GM18868 (cell line): ENCODE results near the gene EXOC4.
"Not testable (repeated sequence)": the region's sequence is repeated elsewhere in the genome, so short reads cannot be mapped to it uniquely, and the experiment has no call there.

Experiments used
- ATAC-seq: cut with Tn5 transposase; IDR thresholded peaks from one replicate; pipeline ENCODE4 v1.9.1; 2021; ENCODE audit warnings: mild to moderate bottlenecking, moderate library complexity; ENCODE audit not compliant: unreplicated experiment

EXOC4 gene

DNA sequence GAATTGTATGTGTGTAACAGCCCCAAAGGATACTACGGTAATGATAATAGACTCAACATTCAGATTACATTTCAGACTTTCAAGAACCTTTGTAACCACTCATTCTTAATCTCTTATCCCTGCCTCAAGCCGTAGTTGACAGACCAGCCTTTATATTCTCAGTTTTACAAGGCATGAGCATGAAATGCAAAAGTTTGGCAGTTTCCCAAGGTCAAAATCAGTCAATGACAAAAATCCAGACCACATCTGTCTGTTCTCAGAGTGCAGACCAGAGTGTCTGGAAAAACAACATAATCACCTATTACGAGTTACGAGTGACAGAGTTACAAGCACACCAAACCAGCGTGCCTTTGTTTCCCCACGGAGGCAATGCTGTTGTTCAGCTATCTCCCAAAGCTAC is 695.7 kb downstream of the EXOC4 start:
- no peak for ATAC-seq

DNA sequence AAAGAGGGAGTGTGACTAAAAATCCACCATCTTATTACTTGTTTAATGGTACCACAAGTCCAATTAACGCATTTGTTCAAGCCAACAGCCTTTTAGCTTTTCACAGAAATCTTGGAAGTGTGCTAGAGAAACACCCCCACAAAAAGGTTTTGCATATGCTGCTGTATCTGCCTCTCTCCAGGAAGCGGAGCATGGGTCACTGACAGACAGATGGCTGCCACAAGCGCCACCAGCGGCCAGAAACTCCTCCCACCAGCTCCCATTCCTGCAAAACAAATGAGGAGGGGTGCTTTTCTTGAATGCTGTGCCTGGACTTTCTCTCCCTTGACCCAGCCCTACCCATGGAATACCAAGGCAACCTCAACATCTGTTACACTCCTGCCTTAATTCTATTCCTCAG is 698.0 kb downstream of the EXOC4 start:
- no peak for ATAC-seq

DNA sequence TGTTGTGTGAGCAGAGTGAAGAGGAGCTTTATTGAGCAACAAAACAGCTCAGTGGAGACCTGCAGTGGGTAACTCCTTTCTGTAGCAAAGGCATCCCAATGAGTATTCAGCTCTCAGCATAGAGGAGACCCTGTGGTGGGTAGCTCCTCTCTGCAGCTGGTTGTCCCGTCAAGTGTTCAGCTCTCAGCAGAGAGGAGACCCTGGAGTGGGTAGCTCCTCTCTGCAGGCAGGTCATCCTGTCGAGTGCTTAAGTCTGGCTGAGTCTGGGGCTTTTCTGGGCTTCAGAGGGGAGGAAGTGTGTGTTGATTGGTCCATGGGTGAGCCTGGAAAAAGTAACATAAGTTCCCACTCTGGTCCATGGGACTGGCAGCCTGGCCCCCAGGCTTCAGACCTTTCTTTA is 702.3 kb downstream of the EXOC4 start:
- no peak for ATAC-seq

DNA sequence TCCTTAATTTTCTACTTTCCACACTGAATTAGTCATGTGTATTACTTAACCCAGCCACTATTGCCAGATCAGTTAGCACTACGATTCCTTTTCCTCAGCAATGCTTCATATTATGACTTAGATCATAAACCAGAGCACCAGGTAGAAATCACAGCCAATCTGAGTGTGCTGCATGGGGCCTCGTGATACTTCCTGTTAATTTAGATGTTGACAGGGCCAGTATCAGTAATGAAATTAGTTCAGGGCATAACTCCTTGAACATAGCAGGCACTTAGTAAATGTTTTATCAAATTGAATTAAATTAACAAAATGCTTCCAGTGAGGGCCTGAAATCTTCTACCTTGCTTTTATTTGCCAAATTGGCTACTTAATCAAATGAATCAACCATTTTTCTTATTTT is 705.0 kb downstream of the EXOC4 start:
- no peak for ATAC-seq

DNA sequence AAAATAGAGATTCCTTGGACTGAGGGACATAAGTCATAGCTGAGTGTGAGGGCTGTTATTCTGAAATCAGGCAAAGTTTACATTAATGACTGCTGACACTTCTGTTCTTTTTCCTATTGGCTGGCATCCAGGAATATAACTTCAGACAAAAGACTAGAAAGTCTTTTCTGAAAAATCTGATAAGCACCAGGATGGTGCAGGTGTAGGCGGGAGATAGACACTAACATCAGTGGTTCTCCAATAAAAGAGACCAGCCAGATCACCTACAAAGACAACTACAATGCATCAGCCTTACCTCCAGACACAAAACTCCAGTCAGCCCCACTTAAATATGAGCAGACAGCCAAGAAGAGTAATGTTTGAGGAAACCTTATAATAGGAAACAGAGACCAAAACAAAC is 705.9 kb downstream of the EXOC4 start:
- ATAC-seq, result no peak

DNA sequence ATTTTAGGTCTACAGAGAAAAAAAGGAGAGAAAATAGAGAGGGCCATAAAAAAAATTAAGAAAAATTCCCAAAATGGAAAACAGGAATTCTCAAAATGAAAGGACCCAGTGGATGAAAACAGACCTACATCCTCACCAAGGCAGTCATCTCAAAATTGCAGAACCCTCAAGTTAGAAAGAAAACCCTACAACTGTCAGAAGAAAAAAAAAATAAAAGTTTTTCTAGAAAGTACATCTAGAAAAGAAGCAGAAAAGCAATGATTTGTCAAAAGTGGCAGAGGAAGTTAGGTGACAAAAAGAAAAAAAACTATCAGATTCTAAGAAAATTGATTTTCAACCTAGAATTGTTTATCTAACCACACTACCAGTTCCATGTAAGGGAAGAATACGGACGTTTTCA is 706.6 kb downstream of the EXOC4 start:
- no peak for ATAC-seq

DNA sequence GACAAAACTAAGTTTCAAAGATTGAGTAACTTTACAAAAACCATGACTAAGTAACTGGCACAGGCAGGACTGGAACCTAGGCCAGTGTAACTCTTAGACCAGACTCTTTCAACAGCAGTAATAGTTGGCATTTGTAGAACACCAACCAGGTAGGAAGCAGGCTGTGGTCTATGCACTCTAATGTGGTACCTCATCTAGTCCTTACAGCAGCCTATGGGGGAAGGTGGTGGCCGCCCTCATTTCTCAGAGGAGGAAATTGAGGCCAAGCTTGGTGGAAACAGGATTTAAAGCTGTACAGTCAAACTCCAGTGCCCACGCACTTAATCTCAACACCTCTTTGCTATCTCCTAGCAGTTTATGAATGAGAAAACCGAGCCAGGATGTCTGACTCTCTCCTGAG is 708.8 kb downstream of the EXOC4 start:
- ATAC-seq, result no peak

DNA sequence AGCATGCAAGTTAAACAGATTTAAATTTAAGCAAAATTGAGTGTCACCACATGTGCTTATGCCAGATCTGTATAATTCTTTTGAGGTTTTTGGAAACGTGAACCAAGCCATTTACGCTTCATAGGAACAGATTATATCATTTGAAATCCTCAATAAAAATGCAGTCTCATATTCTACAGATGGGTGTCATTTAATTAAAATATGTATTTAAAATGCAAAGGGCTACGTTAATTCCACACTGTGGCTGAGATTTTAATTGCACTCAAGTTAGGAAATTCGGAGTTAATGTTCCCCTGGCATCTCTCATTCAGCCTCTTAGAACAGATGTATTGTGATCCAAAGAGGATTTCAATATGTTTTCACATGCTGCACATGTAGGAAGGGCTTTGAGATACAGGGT is 709.8 kb downstream of the EXOC4 start:
- no peak for ATAC-seq

DNA sequence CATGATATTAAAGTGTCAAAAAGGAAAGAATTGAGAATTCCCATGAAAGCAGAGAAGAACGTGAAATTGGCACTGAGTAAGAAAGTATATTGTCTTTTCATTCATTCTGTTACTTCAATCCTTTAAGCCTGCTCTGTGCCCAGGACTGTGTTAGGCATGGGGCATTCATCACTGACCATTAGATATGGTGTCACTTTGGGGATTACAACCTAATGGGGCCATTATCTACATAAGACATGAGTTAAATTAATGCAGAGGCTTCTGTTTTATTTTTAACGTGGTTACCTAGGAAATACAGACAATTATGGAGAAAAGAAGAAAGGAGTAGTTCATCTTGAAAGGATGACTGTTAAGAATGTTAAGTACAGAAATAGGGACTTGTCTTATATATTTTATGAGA is 710.8 kb downstream of the EXOC4 start:
- ATAC-seq, result no peak

DNA sequence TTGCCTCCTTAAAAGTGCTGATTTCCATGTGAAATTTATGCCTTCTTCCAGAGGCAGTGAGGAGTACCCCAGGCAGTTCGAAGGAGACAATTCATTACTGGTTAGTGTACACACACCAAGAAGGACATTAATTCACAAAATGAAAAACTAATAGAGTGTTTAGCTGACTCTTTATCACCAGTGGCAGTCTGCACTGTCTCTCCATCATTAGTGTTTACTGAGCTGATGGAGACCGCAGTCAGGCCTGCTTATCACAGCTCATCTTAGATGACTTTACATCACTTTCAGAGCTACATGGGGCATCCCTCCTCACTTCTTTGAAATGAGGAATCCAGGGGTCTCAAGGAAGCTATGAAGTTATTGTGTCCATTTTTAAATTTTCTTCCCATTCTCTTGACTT is 718.7 kb downstream of the EXOC4 start:
- no peak for ATAC-seq

DNA sequence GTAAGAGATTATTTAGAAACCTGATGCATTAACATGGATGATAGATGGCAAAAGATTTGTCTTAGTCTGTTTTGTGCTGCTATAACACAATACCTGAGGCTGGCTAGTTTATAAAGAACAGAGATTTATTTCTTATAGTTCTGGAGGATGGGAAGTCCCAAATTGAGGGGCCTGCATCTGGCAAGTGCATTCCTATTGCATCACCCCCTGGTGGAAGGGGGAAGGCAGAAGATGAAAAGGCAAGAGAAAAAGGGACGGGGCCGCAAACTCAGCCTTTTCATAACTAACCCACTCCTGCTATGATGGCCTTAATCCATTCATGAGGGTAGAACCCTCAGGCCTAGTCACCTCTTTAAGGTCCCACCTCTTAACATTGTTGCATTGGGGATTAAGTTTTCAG is 720.8 kb downstream of the EXOC4 start:
- no peak for ATAC-seq

DNA sequence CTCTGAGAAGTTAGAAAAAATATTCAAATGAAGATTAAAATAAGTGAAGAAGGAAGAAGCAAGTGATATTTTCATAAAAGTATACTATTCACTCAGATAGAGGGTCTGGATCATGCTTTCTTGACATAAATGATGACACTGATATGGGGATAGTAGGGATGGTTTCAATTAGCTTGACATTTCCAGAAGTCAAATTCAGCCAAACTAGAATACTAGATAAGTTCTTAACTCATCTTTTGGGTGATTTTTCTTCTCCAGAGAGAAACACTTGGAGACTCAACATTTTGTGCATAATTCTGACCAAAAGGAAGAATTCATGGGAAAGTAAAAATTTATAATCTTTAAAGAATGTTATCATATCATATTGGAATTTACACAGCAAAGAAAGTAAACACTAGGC is 722.3 kb downstream of the EXOC4 start:
- ATAC-seq, result no peak

DNA sequence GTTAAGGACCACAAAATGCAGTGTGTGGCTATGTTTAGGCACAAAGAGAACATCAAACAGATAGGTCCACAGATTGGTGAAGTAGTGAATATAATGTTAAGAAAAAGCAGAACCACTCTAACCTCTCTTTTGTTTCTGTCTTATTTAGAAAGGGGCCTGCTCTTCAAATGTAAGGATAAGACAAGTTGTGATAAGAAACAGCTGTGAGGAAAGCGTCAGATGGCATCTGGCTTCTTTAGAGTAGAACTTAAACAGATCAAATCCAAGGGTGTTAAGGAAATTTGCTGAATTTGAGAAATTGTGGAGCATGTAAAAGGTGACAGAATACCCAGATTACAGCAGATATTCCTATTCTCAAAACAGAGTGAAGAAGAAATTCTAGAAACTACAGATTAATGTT is 723.3 kb downstream of the EXOC4 start:
- no peak for ATAC-seq

DNA sequence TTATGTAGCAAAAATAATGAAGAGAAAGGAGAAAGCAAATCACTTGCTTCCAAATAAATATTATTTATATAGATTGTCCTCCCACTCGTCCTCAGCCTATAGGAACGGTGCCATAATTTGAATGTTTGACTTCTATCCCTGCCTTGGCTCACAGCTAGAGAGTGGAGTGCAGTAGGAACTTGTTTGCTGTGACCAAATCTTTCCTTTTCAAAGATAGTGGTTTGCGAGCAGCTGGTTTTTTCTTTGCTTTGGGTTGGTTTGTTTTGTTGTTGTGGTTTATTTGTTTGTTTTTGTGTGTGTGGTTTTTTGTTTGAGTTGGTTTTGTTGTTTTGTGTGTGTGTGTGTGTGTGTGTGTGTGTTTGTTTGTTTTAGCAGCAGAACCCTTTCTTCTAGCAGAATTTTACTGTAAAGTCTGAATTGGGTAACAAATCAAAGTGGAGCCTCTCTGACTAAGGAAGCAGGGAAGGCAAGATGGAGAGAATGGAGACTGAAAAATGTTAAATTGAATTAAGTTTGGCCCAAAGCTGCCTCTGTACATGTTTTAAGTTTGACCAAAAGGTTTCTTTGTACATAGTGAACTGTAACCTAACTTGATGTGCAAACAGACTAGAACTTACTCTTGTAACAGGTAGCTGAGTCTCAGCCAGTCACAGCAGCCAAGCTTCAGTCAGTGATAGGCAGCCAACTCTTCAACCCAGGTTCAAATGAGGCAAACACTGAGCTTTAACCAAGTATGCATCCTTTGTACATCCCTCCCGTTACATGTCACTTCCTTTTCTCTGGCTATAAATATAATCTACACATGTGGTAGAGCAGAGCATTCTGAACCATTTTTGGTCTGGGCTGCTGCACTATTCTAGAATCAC is 724.8 kb downstream of the EXOC4 start:
- ATAC-seq, result no peak

DNA sequence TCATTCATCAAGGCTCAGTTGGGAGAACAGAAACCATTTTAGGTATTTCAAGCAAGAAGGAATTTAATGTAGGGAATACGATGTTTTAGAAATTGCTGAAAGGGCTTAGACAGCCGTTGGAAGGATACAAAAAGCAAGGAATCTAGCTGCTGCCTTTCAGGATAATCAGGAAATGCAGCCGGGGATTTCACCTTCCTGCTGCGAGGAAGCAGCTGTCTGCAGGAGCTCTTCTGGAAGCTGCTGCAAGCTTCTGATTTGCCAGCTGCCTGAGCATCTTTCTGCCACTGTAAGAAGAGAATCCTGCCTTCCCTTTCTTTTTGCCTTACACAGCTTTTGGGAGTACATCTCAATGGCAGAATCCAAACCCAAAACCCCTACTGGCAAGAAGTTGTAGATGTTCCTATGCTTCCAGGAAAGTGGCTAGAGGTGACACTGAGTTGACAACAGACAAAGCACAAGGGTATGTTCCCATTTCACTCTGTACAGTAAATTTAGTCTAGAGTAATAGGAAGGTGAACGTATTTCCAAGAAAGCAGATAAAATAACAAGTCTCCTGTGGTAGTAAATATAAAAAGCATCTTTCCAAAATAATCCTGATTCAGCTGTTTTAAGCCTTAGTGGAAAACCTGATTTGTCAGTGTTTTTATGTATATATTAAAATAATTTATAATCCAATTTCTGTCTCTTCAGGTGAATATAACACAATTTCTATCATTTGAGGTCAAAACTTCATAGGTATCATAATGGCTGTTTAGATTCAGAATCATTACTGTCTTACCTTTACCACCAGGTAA is 725.8 kb downstream of the EXOC4 start:
- no peak for ATAC-seq

DNA sequence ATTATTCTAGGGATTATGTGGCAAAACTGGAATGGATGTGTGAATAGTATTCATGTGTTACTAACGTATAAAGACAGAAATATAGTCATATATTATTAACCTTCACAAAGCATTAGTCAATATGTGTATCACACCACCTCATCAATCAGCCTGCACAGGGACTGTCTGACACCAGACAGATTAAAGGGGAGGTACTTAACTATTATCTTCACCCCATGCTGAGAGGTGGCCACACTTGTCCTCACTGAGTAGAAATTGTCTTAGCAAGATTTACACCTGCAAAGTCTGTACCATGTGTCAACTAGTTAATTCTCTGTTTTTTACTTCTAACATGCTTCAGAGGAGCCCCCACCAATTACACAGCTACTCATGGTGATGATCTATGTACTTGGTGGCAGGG is 727.9 kb downstream of the EXOC4 start:
- no peak for ATAC-seq

DNA sequence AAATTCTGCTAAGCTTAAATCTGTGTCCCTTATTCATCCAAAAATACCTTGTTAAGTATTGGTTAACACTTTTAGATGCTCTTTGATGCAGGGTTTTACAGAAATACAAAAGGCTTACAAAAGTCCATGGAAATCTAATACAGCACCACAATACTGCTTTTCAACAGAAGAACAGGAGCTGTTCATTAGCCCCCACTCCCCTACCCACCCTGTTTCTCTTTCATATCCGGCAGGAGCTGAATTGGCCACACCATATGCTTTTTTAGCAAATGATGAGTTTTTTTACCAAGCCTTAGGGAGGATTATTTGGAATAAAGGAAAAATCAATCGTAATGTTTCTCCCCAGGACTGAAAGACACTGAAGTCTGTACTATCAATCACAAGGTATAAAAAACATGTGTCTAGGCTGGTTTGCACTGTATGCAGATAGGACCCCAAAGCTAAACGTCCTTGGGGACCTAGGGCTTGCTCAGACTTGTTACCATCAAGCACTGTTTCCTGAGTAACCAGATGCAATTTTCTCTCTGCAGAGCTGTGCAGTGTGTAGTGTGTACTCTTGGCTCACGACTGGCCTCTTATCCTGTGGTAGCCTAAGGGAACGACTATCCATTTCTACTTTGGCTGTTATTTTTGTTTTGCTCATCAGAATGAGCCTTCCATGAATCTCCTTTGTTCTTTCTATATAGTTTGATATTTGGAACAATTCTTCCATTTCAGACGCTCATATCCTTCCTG is 731.0 kb downstream of the EXOC4 start:
- ATAC-seq, result no peak

DNA sequence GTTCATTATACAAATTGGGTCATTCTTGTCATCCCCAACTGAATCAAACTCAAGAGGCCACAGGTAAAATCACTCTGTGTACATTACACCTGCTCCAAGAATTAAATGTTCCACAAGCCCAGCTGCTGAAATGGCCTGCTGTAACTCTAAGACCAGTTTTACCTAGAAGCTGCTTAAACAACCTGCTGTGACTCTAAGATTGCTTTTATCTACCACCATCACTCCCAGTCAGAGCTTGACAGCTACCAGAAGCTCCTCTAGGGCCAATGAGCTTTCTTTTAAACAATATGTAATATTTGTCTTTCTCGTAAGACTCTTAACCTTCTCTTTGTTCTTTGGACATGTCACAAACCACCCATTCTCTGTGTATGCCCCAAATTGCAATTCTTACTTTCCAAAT is 732.4 kb downstream of the EXOC4 start:
- ATAC-seq, result no peak

DNA sequence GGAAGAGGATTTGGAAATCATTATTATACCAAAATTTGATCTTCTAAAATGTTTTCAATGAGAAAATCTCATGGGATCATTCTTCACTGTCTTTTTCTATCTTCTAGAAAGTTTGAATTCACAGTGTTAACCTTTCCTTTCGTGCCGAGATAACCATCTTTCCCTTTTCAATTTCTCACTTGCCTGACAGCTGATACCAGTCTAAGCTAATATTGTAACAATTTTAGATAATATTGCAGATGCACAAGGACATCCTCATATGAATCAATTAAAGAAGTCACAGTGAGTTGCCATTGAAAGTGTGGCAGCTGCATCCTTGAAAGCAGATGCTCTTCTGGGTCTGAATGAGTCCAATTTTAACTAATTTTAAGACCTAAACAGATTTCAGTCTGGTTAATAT is 734.7 kb downstream of the EXOC4 start:
- ATAC-seq, result no peak

DNA sequence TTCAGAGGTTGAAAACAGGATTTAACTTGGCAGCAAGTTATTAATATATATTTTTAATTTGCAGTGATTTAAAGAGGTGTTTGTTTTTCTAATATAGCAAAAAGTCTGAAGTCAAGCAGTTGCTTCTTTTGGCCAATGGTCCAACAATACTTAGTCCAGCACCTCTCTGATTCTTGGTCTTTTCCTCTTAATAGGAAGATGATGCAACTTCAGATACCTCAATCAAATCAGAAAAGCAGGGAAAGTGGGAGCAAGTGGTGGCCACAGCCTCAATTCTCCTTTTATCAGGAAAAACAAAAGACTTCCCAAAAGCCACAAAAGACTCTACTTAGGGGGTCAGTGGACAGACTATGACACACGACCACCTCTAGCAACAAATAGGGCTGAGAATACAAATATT is 740.7 kb downstream of the EXOC4 start:
- no peak for ATAC-seq

DNA sequence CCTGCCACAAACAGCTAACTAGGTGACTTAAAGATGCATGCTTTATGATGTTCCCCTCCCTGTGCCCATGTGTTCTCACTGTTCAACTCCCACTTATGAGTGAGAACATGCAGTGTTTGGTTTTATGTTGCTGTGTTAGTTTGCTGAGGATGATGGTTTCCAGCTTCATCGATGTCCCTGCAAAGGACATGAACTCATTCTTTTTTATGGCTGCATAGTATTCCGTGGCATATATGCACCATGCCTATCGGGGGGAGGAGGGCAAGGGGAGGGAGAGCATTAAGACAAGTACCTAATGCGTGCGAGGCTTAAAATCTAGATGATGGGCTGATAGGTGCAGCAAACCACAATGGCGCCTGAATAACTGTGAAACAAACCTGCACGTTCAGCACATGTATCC is 741.2 kb downstream of the EXOC4 start:
- ATAC-seq, result not testable (repeated sequence)

DNA sequence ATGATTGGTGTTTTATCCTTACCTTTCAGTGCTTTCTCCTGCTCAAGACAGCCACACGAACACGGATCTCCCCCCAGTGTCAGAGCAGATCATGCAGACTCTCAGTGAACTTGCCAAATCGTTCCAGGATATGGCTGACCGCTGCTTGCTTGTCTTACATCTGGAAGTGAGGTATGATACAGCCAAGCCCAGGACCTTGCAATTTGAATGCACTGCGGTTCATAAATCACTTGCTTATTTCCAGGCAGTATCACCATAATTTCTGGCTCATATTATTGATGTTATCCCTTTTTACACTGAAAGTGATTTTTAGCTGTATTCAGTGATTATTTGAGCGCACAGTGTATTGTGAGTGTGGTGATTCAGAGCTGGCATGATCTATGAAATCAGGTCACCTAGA is 744.6 kb downstream of the EXOC4 start:
- ATAC-seq, result no peak
